K562 (cell line): ENCODE results near the gene VPS37D. TPM values are rescaled to one million over a fixed set of nuclear protein-coding genes. Genes with fewer than 3 reads are reported as not detected.
A peak's percentile ranks its signal among the peaks of the same experiment; 100 is the strongest.

Source experiments
- CBX3 ChIP-seq, 2 experiments: IDR thresholded peaks; 1 replicate in 1 of 2; 2 replicates in 1 of 2; pipeline ENCODE4 v1.6.1; 2012; ENCODE audit warnings: inconsistent platforms in 2 of 2, low read length in 2 of 2, borderline replicate concordance in 1 of 2, control low read depth in 1 of 2
- CC2D1A ChIP-seq: fragments of 450-650 bp; IDR thresholded peaks from 2 replicates; pipeline ENCODE4 v1.6.1; 2017; ENCODE audit warnings: mild to moderate bottlenecking
- CREM ChIP-seq: IDR thresholded peaks from 2 replicates; pipeline ENCODE4 v1.6.1; 2014; ENCODE audit warnings: antibody characterized with exemption, low read depth
- DEAF1 ChIP-seq: fragments of 450-650 bp; formaldehyde crosslinking; IDR thresholded peaks from 2 replicates; pipeline ENCODE4 v1.4.0; 2020; ENCODE audit warnings: mild to moderate bottlenecking, moderate library complexity
- ELF2 ChIP-seq: fragments of 250-450 bp; sonication (Bioruptor Pico); IDR thresholded peaks from 2 replicates; pipeline ENCODE4 v1.5.0; 2021; ENCODE audit warnings: mild to moderate bottlenecking
- HMGN3 ChIP-seq: IDR thresholded peaks from 2 replicates; pipeline ENCODE4 v1.6.1; 2011; ENCODE audit warnings: borderline replicate concordance, low read depth, mild to moderate bottlenecking, mixed read lengths, low read length; ENCODE audit not compliant: insufficient read length; ENCODE audit errors: extremely low read depth
- KAT7 ChIP-seq: sonication (generic); formaldehyde crosslinking; IDR thresholded peaks from 2 replicates; pipeline ENCODE4 v1.8.0; 2022; ENCODE audit warnings: missing genetic modification reagents, mild to moderate bottlenecking, borderline replicate concordance
- KLF1 ChIP-seq: fragments of 450-650 bp; IDR thresholded peaks from 2 replicates; pipeline ENCODE4 v1.6.1; 2016; ENCODE audit warnings: missing genetic modification characterization, missing compliant biosample characterization
- MYC ChIP-seq, 2 experiments: fragments of 250-450 bp in 1 of 2; sonication (Bioruptor Pico) in 1 of 2; IDR thresholded peaks; 2 replicates each; pipeline versions ENCODE4 v1.5.1 to v1.6.1; 2012 to 2021; ENCODE audit warnings: low read depth in 2 of 2, borderline replicate concordance in 1 of 2, improper control_type of control experiment in 1 of 2, low read length in 1 of 2, mild to moderate bottlenecking in 1 of 2, moderate library complexity in 1 of 2
- NR1H2 ChIP-seq: sonication (generic); formaldehyde crosslinking; IDR thresholded peaks from 2 replicates; pipeline ENCODE4 v1.4.0; 2020; ENCODE audit warnings: mild to moderate bottlenecking, missing genetic modification reagents
- PTBP1 ChIP-seq: fragments of 200-400 bp; formaldehyde crosslinking; IDR thresholded peaks from 2 replicates; pipeline ENCODE4 v1.6.1; 2017; ENCODE audit warnings: low read depth, low read length
- PYGO2 ChIP-seq: fragments of 450-650 bp; IDR thresholded peaks from 2 replicates; pipeline ENCODE4 v1.6.1; 2016; ENCODE audit warnings: mild to moderate bottlenecking, missing genetic modification characterization, moderate library complexity, missing compliant biosample characterization
- RFX7 ChIP-seq: fragments of 250-450 bp; sonication (Bioruptor Pico); IDR thresholded peaks from 2 replicates; pipeline ENCODE4 v1.5.1; 2021; ENCODE audit warnings: mild to moderate bottlenecking
- STAT5B ChIP-seq: fragments of 250-450 bp; sonication (Bioruptor Pico); IDR thresholded peaks from 2 replicates; pipeline ENCODE4 v1.8.0; 2021; ENCODE audit warnings: mild to moderate bottlenecking, inconsistent platforms
- TEAD4 ChIP-seq, 2 experiments: sonication (generic) in 1 of 2; formaldehyde crosslinking in 1 of 2; IDR thresholded peaks; 2 replicates each; pipeline versions ENCODE4 v1.6.1 to v1.8.0; 2012 to 2022; ENCODE audit warnings: borderline replicate concordance in 1 of 2, inconsistent platforms in 1 of 2, low read length in 1 of 2, mild to moderate bottlenecking in 1 of 2, missing genetic modification reagents in 1 of 2
- TOE1 ChIP-seq, 2 experiments: fragments of 450-650 bp in 1 of 2; sonication (generic) in 1 of 2; formaldehyde crosslinking in 1 of 2; IDR thresholded peaks; 2 replicates each; pipeline versions ENCODE4 v1.7.1 to v1.8.0; 2016 to 2022; ENCODE audit warnings: borderline replicate concordance in 2 of 2, mild to moderate bottlenecking in 2 of 2, antibody characterized with exemption in 1 of 2, inconsistent platforms in 1 of 2, low read depth in 1 of 2, missing genetic modification reagents in 1 of 2, moderate library complexity in 1 of 2
- YBX1 ChIP-seq: fragments of 450-650 bp; IDR thresholded peaks from 2 replicates; pipeline ENCODE4 v1.7.1; 2016; ENCODE audit warnings: mild to moderate bottlenecking
- ZC3H11A ChIP-seq: IDR thresholded peaks from 2 replicates; pipeline ENCODE4 v1.6.1; 2012; ENCODE audit warnings: low read depth, low read length, improper control_type of control experiment
- ZKSCAN3 ChIP-seq: fragments of 250-450 bp; sonication (Bioruptor Pico); IDR thresholded peaks from 2 replicates; pipeline ENCODE4 v1.4.0; 2020
- ZKSCAN8 ChIP-seq: fragments of 200-800 bp; sonication (Bioruptor generic); IDR thresholded peaks from 2 replicates; pipeline ENCODE4 v1.6.1; 2016; ENCODE audit warnings: missing genetic modification characterization, missing compliant biosample characterization
- ZNF197 ChIP-seq: fragments of 200-800 bp; sonication (Bioruptor generic); IDR thresholded peaks from 2 replicates; pipeline ENCODE4 v1.6.1; 2016; ENCODE audit warnings: low read depth, missing genetic modification characterization, missing compliant biosample characterization
- ZNF398 ChIP-seq: fragments of 250-450 bp; sonication (Bioruptor Pico); IDR thresholded peaks from 2 replicates; pipeline ENCODE4 v1.8.0; 2021; ENCODE audit warnings: moderate library complexity, mild to moderate bottlenecking, inconsistent platforms
- ZNF589 ChIP-seq: fragments of 200-800 bp; sonication (Bioruptor generic); IDR thresholded peaks from 2 replicates; pipeline ENCODE4 v1.6.1; 2016; ENCODE audit warnings: low read depth, missing genetic modification characterization, missing compliant biosample characterization
- ZNF76 ChIP-seq: fragments of 250-450 bp; sonication (Bioruptor Pico); IDR thresholded peaks from 2 replicates; pipeline ENCODE4 v1.4.0; 2020; ENCODE audit warnings: mild to moderate bottlenecking, moderate library complexity, borderline replicate concordance
- polyA plus RNA-seq, 8 experiments: library from polyadenylated mRNA; depleted of rRNA in 4 of 8; stranded (reverse) in 5 of 8; unstranded in 3 of 8; fragments of >200 nt; fragmentation: Nextera tagmentation in 2 of 8; fragmentation: Illumina TruSeq in 1 of 8; extraction: Ambion mirVana in 2 of 8; extraction: Trizol in 1 of 8; gene quantifications; 2 replicates each; pipeline versions ENCODE4 v1.2.1 to v1.2.3, GENCODE V29; 2011 to 2014; ENCODE audit warnings: inconsistent platforms in 1 of 8, missing spikeins in 1 of 8
- total RNA-seq, 7 experiments: library from RNA; depleted of rRNA in 6 of 7; stranded (reverse); fragments of >200 nt in 6 of 7; fragmentation: Illumina TruSeq in 2 of 7; extraction: Trizol in 2 of 7; gene quantifications; 2 replicates each; pipeline versions ENCODE4 v1.2.1 to v1.2.3, GENCODE V29; 2011 to 2021; ENCODE audit warnings: low replicate concordance in 1 of 7

Gene VPS37D
- total and polyA plus RNA-seq, 9 of the 15 experiments (the other 6 are each of a cell fraction or from before 2014, with no cell fraction given), result 0.25 to 2.3 (median 1.0) TPM; not detected in 3

- no peak for TF ChIP-seq ZNF197 (CRISPR knock-in tag)
- TF ChIP-seq ZKSCAN3 (CRISPR knock-in tag), result no peak
- no peak for TF ChIP-seq TOE1 (IDR thresholded peaks at IDR 0.05; ENCODE audit: borderline replicate concordance)
- no peak for TF ChIP-seq TOE1 (CRISPR knock-in tag; IDR thresholded peaks at IDR 0.05; ENCODE audit: borderline replicate concordance, low read depth)
- no peak for TF ChIP-seq PYGO2 (tag)
- peak; percentile 14; the same call in 1 of the 2 replicates for TF ChIP-seq ZNF589
- TF ChIP-seq CREM, result peak; percentile 99
- no peak for TF ChIP-seq ZNF398
- TF ChIP-seq STAT5B (CRISPR knock-in tag), result no peak
- no peak for TF ChIP-seq CC2D1A
- no peak for TF ChIP-seq PTBP1
- peak; percentile 99 for TF ChIP-seq MYC (IDR thresholded peaks at IDR 0.05; ENCODE audit: low read depth, low read length)
- TF ChIP-seq MYC (CRISPR knock-in tag; IDR thresholded peaks at IDR 0.05; ENCODE audit: borderline replicate concordance, low read depth), result peak; percentile 91
- no peak for TF ChIP-seq CBX3 (IDR thresholded peaks at IDR 0.05; ENCODE audit: borderline replicate concordance in 1 of 2, low read length in 2 of 2)
- TF ChIP-seq RFX7, result no peak
- no peak for TF ChIP-seq DEAF1 (CRISPR knock-in tag)
- no peak for TF ChIP-seq YBX1
- TF ChIP-seq HMGN3, result peak; percentile 78
- 0 out of 2 replicates have a peak, but pooled peaks have one; percentile 34 for TF ChIP-seq TEAD4 (IDR thresholded peaks at IDR 0.05; ENCODE audit: low read length)
- TF ChIP-seq TEAD4 (CRISPR knock-in tag; IDR thresholded peaks at IDR 0.05; ENCODE audit: borderline replicate concordance), result no peak
- TF ChIP-seq KAT7 (CRISPR knock-in tag), result peak; percentile 84; the same call in 1 of the 2 replicates
- no peak for TF ChIP-seq ZNF76
- no peak for TF ChIP-seq NR1H2
- no peak for TF ChIP-seq ZC3H11A
- no peak for TF ChIP-seq ELF2
- no peak for TF ChIP-seq ZKSCAN8
- TF ChIP-seq KLF1 (tag), result no peak
These were observed 15.6 kb downstream of the VPS37D start, which contains the start of the genes BUD23 and DNAJC30 (continued) for GRCh38 chr7:73683056-73683787.
